NT2/D1 (cell line): ENCODE data around the gene ADAM33.
A peak's percentile ranks its signal among the peaks of the same experiment; 100 is the strongest.

ENCODE experiments used
- DNase-seq: peaks from one replicate; pipeline ENCODE4 v3.0.0-alpha.2; 2011; ENCODE audit warnings: low read depth, low spot score
- H3K27me3 ChIP-seq: 2 replicates; pipeline ENCODE4 v1.6.0; 2011; ENCODE audit warnings: mild to moderate bottlenecking; ENCODE audit not compliant: insufficient read length, insufficient read depth
- H3K36me3 ChIP-seq: 2 replicates; pipeline ENCODE4 v1.6.1; 2011; ENCODE audit warnings: mild to moderate bottlenecking, low read length, mixed read lengths; ENCODE audit not compliant: insufficient read depth, insufficient read length
- H3K4me1 ChIP-seq: 2 replicates; pipeline ENCODE4 v1.5.1; 2011; ENCODE audit not compliant: insufficient read depth, insufficient read length
- H3K4me3 ChIP-seq: 2 replicates; pipeline ENCODE4 v1.5.1; 2011; ENCODE audit warnings: low read depth; ENCODE audit not compliant: insufficient read length
- H3K9ac ChIP-seq: 2 replicates; pipeline ENCODE4 v1.6.0; 2011; ENCODE audit warnings: low read depth; ENCODE audit not compliant: insufficient read length
- H3K9me3 ChIP-seq: 2 replicates; pipeline ENCODE4 v1.5.1; 2011; ENCODE audit warnings: mild to moderate bottlenecking, low read length; ENCODE audit not compliant: insufficient read depth
- SUZ12 ChIP-seq: IDR thresholded peaks from 2 replicates; pipeline ENCODE4 v1.6.1; 2011; ENCODE audit not compliant: insufficient read length, insufficient read depth; ENCODE audit errors: extremely low read depth
- YY1 ChIP-seq: IDR thresholded peaks from 2 replicates; pipeline ENCODE4 v1.6.1; 2011; ENCODE audit not compliant: insufficient read length, insufficient read depth
- ZNF274 ChIP-seq: IDR thresholded peaks from 2 replicates; pipeline ENCODE4 v1.6.1; 2011; ENCODE audit warnings: mild to moderate bottlenecking, low read depth, low read length

Gene ADAM33

GRCh38 chr20:3716195-3716834, 34.5 kb upstream of the ADAM33 start:
- peak; percentile 38 for DNase-seq
- Histone ChIP-seq H3K4me3 (no peak overlapping the region), H3K36me3 (no peaks in the 10 kb centered on the region), H3K4me1 (no peaks in the 10 kb centered on the region), H3K9ac (no peak overlapping the region), H3K9me3 (no peaks in the 10 kb centered on the region), H3K27me3 (peaks cover 5% of the 10 kb centered on the region)
- TF ChIP-seq SUZ12 (no peak), YY1 (no peak), ZNF274 (no peak)

GRCh38 chr20:3714092-3714491, 32.3 kb upstream of the ADAM33 start:
- no peak for DNase-seq
- H3K9me3 ChIP-seq, result no peaks in the 10 kb centered on the region
- peaks cover 2% of the 10 kb centered on the region for H3K4me1 ChIP-seq
- H3K9ac ChIP-seq, result no peak overlapping the region
- TF ChIP-seq ZNF274 (no peak), YY1 (no peak), SUZ12 (no peak)
- no peak overlapping the region for H3K4me3 ChIP-seq
- H3K27me3 ChIP-seq, result no peaks in the 10 kb centered on the region
- H3K36me3 ChIP-seq, result no peaks in the 10 kb centered on the region

GRCh38 chr20:3712279-3712873, 30.6 kb upstream of the ADAM33 start, which contains the start of gene SIGLEC1:
SIGLEC1 (minus strand) TSS chr20:3712600; CDS start chr20:3707128, 5,472 bp downstream.
- Histone ChIP-seq H3K36me3 (no peaks in the 10 kb centered on the region), H3K4me3 (no peak within 1 kb of the TSS), H3K9ac (no peak within 1 kb of the TSS), H3K9me3 (no peaks in the 10 kb centered on the region), H3K4me1 (peaks cover 2% of the 10 kb centered on the region), H3K27me3 (no peaks in the 10 kb centered on the region)
- DNase-seq, result no peak
- TF ChIP-seq YY1 (no peak), SUZ12 (no peak), ZNF274 (no peak)

- no peak for DNase-seq
- no peaks in the 10 kb centered on the region for H3K36me3 ChIP-seq
- H3K9ac ChIP-seq, result no peak overlapping the region
- peaks cover 2% of the 10 kb centered on the region for H3K4me1 ChIP-seq
- H3K9me3 ChIP-seq, result no peaks in the 10 kb centered on the region
- H3K4me3 ChIP-seq, result no peak overlapping the region
- no peak for TF ChIP-seq YY1
- no peak for TF ChIP-seq SUZ12
- no peak for TF ChIP-seq ZNF274
- no peaks in the 10 kb centered on the region for H3K27me3 ChIP-seq
Measured at GRCh38 chr20:3711484-3711941, 29.7 kb upstream of the ADAM33 start.

- H3K4me3 ChIP-seq, result no peak overlapping the region
- no peaks in the 10 kb centered on the region for H3K36me3 ChIP-seq
- no peak overlapping the region for H3K9ac ChIP-seq
- H3K9me3 ChIP-seq, result no peaks in the 10 kb centered on the region
- H3K4me1 ChIP-seq, result peaks cover 2% of the 10 kb centered on the region
- peak; percentile 44 for DNase-seq
- no peaks in the 10 kb centered on the region for H3K27me3 ChIP-seq
- TF ChIP-seq YY1 (no peak), SUZ12 (no peak), ZNF274 (no peak)
Measured at GRCh38 chr20:3710703-3711483, 29.1 kb upstream of the ADAM33 start.

- no peak overlapping the region for H3K9ac ChIP-seq
- DNase-seq, result no peak
- peaks cover 2% of the 10 kb centered on the region for H3K4me1 ChIP-seq
- TF ChIP-seq ZNF274 (no peak), YY1 (no peak), SUZ12 (no peak)
- no peaks in the 10 kb centered on the region for H3K36me3 ChIP-seq
- H3K9me3 ChIP-seq, result no peaks in the 10 kb centered on the region
- no peaks in the 10 kb centered on the region for H3K27me3 ChIP-seq
- no peak overlapping the region for H3K4me3 ChIP-seq
Measured at GRCh38 chr20:3710011-3710466, 28.2 kb upstream of the ADAM33 start.

GRCh38 chr20:3707508-3707899, 25.7 kb upstream of the ADAM33 start:
- H3K4me3 ChIP-seq, result no peak overlapping the region
- no peaks in the 10 kb centered on the region for H3K9me3 ChIP-seq
- H3K4me1 ChIP-seq, result peaks cover 2% of the 10 kb centered on the region
- no peaks in the 10 kb centered on the region for H3K27me3 ChIP-seq
- TF ChIP-seq YY1 (no peak), SUZ12 (no peak), ZNF274 (no peak)
- no peaks in the 10 kb centered on the region for H3K36me3 ChIP-seq
- H3K9ac ChIP-seq, result no peak overlapping the region
- no peak for DNase-seq
